Endothelial cell of umbilical vein (primary cell): ENCODE measurements around the gene NT5M. TPM values are rescaled to one million over a fixed set of nuclear protein-coding genes. Genes with fewer than 3 reads are reported as not detected.

ENCODE experiments used
- BruUV-seq: library from RNA; stranded (reverse); fragments of 400-500 nt; replicated peaks from 2 replicates; lab custom pipeline; 2021; lab: Mats Ljungman, UMichigan
- CTCF ChIA-PET: fragments of 300-600, 350-600 bp; sonication (Branson Sonifier 250); formaldehyde crosslinking; loops from one replicate; lab custom pipeline; 2021; ENCODE audit warnings: antibody characterized with exemption, inconsistent platforms; lab: Charles Lee
- POLR2A ChIA-PET: fragments of 300-600, 350-600 bp; sonication (Branson Sonifier 250); formaldehyde crosslinking; loops from one replicate; lab custom pipeline; 2021; ENCODE audit warnings: antibody characterized with exemption, inconsistent platforms; lab: Charles Lee
- DNase-seq: peaks from one replicate; pipeline ENCODE4 v3.0.0-alpha.2; 2011; ENCODE audit warnings: low read depth, low spot score
- FAIRE-seq: peaks from 2 replicates; lab custom pipeline; 2011; peaks lifted over from hg19 to GRCh38; lab: Jason Lieb, UNC
- H2AFZ ChIP-seq: 2 replicates; pipeline ENCODE4 v1.6.0; 2012; ENCODE audit warnings: low read depth, low read length, control low read depth, inconsistent platforms
- H3K27ac ChIP-seq: 2 replicates; pipeline ENCODE4 v1.5.1; 2011; ENCODE audit warnings: low read depth, mild to moderate bottlenecking, control low read depth, low read length, moderate library complexity; ENCODE audit not compliant: insufficient read depth
- H3K27me3 ChIP-seq, 2 experiments: 2 replicates each; pipeline versions ENCODE4 v1.6.0 to v1.6.1; 2011; ENCODE audit warnings: low read length in 2 of 2, mixed read lengths in 1 of 2; ENCODE audit not compliant: control insufficient read depth in 2 of 2, insufficient read depth in 2 of 2
- H3K36me3 ChIP-seq, 2 experiments: 2 replicates in 1 of 2; 3 replicates in 1 of 2; pipeline ENCODE4 v1.5.1; 2011; ENCODE audit warnings: low read length in 2 of 2, mild to moderate bottlenecking in 1 of 2, moderate library complexity in 1 of 2; ENCODE audit not compliant: control insufficient read depth in 2 of 2, insufficient read depth in 2 of 2; ENCODE audit errors: extremely low read depth in 1 of 2
- H3K4me1 ChIP-seq: 3 replicates; pipeline ENCODE4 v1.5.1; 2011; ENCODE audit warnings: mild to moderate bottlenecking, low read length; ENCODE audit not compliant: control insufficient read depth, insufficient read depth; ENCODE audit errors: extremely low read depth
- H3K4me2 ChIP-seq: 2 replicates; pipeline ENCODE4 v1.6.1; 2011; ENCODE audit warnings: low read length, control low read depth, mixed read lengths; ENCODE audit not compliant: insufficient read depth
- H3K4me3 ChIP-seq, 3 experiments: fragments of 200-600 bp in 1 of 3; sonication (generic), shearing (Covaris generic) in 1 of 3; replicated peaks in 1 of 3; 2 replicates each; pipeline ENCODE4 v1.5.1; 2011 to 2016; ENCODE audit warnings: control low read depth in 3 of 3, low read length in 3 of 3, mild to moderate bottlenecking in 2 of 3, inconsistent platforms in 1 of 3, low read depth in 1 of 3, moderate library complexity in 1 of 3; ENCODE audit not compliant: insufficient read depth in 1 of 3
- H3K79me2 ChIP-seq: 2 replicates; pipeline ENCODE4 v1.6.0; 2012; ENCODE audit warnings: low read length, inconsistent platforms; ENCODE audit not compliant: control insufficient read depth, insufficient read depth
- H3K9ac ChIP-seq: replicated peaks from 2 replicates; pipeline ENCODE3; 2011; ENCODE audit warnings: low read length, control low read depth; ENCODE audit not compliant: insufficient read depth; ENCODE audit errors: extremely low read depth
- H3K9me1 ChIP-seq: replicated peaks from 3 replicates; pipeline ENCODE4 v1.6.0; 2011; ENCODE audit warnings: mild to moderate bottlenecking, low read length; ENCODE audit not compliant: control insufficient read depth, insufficient read depth; ENCODE audit errors: extremely low read depth
- H3K9me3 ChIP-seq: replicated peaks from 2 replicates; pipeline ENCODE4 v1.5.1; 2012; ENCODE audit warnings: low read length, inconsistent platforms; ENCODE audit not compliant: control insufficient read depth, insufficient read depth
- H4K20me1 ChIP-seq: replicated peaks from 2 replicates; pipeline ENCODE3; 2011; ENCODE audit warnings: mild to moderate bottlenecking, low read length; ENCODE audit not compliant: control insufficient read depth, insufficient read depth; ENCODE audit errors: extremely low read depth
- EZH2 ChIP-seq: IDR thresholded peaks from 2 replicates; pipeline ENCODE4 v1.6.1; 2012; ENCODE audit warnings: borderline replicate concordance, low read depth, mild to moderate bottlenecking, moderate library complexity, low read length, inconsistent platforms; ENCODE audit not compliant: severe bottlenecking
- FOS ChIP-seq: IDR thresholded peaks from 2 replicates; pipeline ENCODE4 v1.6.1; 2011; ENCODE audit warnings: mild to moderate bottlenecking, low read length, moderate library complexity, borderline replicate concordance; ENCODE audit not compliant: insufficient read depth
- GATA2 ChIP-seq: IDR thresholded peaks from 2 replicates; pipeline ENCODE4 v1.7.0; 2011; ENCODE audit warnings: low read depth, mild to moderate bottlenecking, moderate library complexity, mixed read lengths, low read length; ENCODE audit not compliant: insufficient read length, insufficient read depth
- JUN ChIP-seq: IDR thresholded peaks from 2 replicates; pipeline ENCODE4 v1.6.1; 2011; ENCODE audit warnings: borderline replicate concordance, low read depth; ENCODE audit not compliant: insufficient read length, insufficient read depth
- MAX ChIP-seq: IDR thresholded peaks from 2 replicates; pipeline ENCODE4 v1.6.1; 2011; ENCODE audit not compliant: insufficient read depth, insufficient read length
- MYC ChIP-seq: IDR thresholded peaks from one replicate; pipeline ENCODE4 v1.6.1; 2011; ENCODE audit warnings: mild to moderate bottlenecking, low read depth, low read length
- POLR2A ChIP-seq: IDR thresholded peaks from 2 replicates; pipeline ENCODE4 v1.6.1; 2012; ENCODE audit warnings: low read depth, mild to moderate bottlenecking, control low read depth, low read length
- POLR2AphosphoS5 ChIP-seq: IDR thresholded peaks from 2 replicates; pipeline ENCODE4 v1.6.1; 2012; ENCODE audit warnings: low read depth, mild to moderate bottlenecking, control low read depth, low read length, moderate library complexity; ENCODE audit not compliant: insufficient read depth
- dilution Hi-C: fragments of 300-500 bp; cut with MboI; formaldehyde crosslinking; loops from one replicate; pipeline ENCODE4 v1.15.0; 2019; ENCODE audit warnings: low sequenced_read_pairs; ENCODE audit not compliant: extremely low pct_ligation_motif_present
- intact Hi-C: fragments of 100-400 bp; cut with micrococcal nuclease; formaldehyde crosslinking; loops from one replicate; pipeline ENCODE4 v1.10.0; 2022
- polyA plus RNA-seq, 4 experiments: library from polyadenylated mRNA; depleted of rRNA in 3 of 4; stranded (reverse) in 3 of 4; unstranded in 1 of 4; fragments of >200 nt; gene quantifications; 2 replicates each; pipeline versions ENCODE4 v1.2.1 to v1.2.3, GENCODE V29; 2011 to 2012; ENCODE audit warnings: missing spikeins in 1 of 4
- total RNA-seq: library from RNA; stranded (reverse); gene quantifications from 2 replicates; pipeline ENCODE4 v1.2.3, GENCODE V29; 2021
- TF ChIP-seq, protein P1 (sequence below), 2 donors: IDR thresholded peaks; 1 replicate in 1 of 2; 2 replicates in 1 of 2; pipeline ENCODE4 v1.5.1; 2011; ENCODE audit warnings: low read length in 2 of 2, mild to moderate bottlenecking in 2 of 2, moderate library complexity in 2 of 2, control low read depth in 1 of 2, inconsistent platforms in 1 of 2, low read depth in 1 of 2; ENCODE audit not compliant: insufficient read depth in 1 of 2; ENCODE audit errors: extremely low read depth in 1 of 2

Gene NT5M
- total and polyA plus RNA-seq, 2 donors (not counting 3 experiments of a cell fraction or from before 2014, with no cell fraction given): 0.91 to 3.0 TPM

DNA sequence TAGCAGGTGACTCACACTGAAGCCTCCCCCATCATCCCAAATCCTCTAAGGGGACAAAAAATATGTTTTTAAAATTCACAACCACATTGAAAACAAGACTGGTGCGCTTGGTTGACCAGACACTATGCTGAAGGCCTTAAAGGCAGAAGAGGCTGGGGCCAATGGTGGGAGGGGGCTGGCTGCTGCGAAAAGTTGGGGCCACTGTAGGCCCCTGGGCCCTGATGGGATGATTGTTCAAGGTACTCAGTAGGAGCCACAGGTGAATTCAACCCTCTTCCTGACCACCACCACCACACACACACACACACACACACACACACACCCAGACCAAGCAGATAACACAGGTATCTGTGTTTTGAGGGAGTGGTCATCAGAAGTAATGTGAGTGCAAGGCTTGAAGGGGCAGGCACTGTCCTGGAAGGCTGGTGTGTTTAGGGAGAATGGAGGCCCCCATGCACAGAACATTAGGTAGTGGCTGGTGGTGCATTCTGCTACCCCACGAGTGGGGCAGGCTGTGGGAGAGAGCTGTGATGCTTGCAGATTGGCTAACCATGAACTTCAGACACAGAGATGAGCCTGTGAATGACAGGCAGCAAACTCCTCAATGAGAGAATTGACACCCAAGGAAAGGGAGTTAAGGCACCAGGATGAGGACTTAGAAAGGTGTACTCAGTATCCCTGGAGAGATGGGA is 55.0 kb downstream of the NT5M start:
- FAIRE-seq (no peak), DNase-seq (no peak)
- BruUV-seq: no TSS peak
- intact Hi-C loops (loop anchor here (5.0 kb wide), 1 partner anchor 304 kb away; no protein-coding TSS in a partner anchor), dilution Hi-C loops (no loop called here)
- Histone ChIP-seq H3K4me3 (no peak overlapping the region), H3K9me1 (no peaks in the 10 kb centered on the region), H3K9me3 (no peaks in the 10 kb centered on the region), H3K27me3 (no peaks in the 10 kb centered on the region), H3K4me2 (no peak overlapping the region), H3K27ac (no peak overlapping the region), H3K36me3 (no peaks in the 10 kb centered on the region), H3K79me2 (no peaks in the 10 kb centered on the region), H4K20me1 (no peaks in the 10 kb centered on the region), H2AFZ (no peak overlapping the region), H3K4me1 (no peaks in the 10 kb centered on the region), H3K9ac (no peak overlapping the region)
- POLR2A ChIA-PET: no interaction called here
- TF ChIP-seq, protein P1, sequence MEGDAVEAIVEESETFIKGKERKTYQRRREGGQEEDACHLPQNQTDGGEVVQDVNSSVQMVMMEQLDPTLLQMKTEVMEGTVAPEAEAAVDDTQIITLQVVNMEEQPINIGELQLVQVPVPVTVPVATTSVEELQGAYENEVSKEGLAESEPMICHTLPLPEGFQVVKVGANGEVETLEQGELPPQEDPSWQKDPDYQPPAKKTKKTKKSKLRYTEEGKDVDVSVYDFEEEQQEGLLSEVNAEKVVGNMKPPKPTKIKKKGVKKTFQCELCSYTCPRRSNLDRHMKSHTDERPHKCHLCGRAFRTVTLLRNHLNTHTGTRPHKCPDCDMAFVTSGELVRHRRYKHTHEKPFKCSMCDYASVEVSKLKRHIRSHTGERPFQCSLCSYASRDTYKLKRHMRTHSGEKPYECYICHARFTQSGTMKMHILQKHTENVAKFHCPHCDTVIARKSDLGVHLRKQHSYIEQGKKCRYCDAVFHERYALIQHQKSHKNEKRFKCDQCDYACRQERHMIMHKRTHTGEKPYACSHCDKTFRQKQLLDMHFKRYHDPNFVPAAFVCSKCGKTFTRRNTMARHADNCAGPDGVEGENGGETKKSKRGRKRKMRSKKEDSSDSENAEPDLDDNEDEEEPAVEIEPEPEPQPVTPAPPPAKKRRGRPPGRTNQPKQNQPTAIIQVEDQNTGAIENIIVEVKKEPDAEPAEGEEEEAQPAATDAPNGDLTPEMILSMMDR (IDR thresholded peaks at IDR 0.05; ENCODE audit: extremely low read depth in 1 of 2, insufficient read depth in 1 of 2, low read depth in 1 of 2, low read length in 2 of 2): no peak
- TF ChIP-seq FOS: no peak
- no peak for TF ChIP-seq POLR2A
- TF ChIP-seq GATA2: no peak
- TF ChIP-seq POLR2AphosphoS5: no peak
- no peak for TF ChIP-seq MAX
- no peak for TF ChIP-seq MYC
- no peak for TF ChIP-seq JUN
- no peak for TF ChIP-seq EZH2
- CTCF ChIA-PET: interaction anchor here (0.9 to 2.8 kb wide), 4 partner anchors 139 to 284 kb away, joined by 3 to 12 read pairs (median 7); partner anchors contain the start of gene RASD1
